ENCODE measurements around the gene GSS.

Gene GSS

GRCh38 chr20:34999782-35000181, 44.2 kb upstream of the GSS start:
- no peaks in the 10 kb centered on the region for H3K4me1 ChIP-seq (ENCODE audit: control insufficient read depth, insufficient read depth, low read length, poor library complexity, severe bottlenecking)
- H3K27ac ChIP-seq (ENCODE audit: low read depth, low read length, severe bottlenecking), result no peak overlapping the region
- H3K4me3 ChIP-seq (ENCODE audit: extremely low read depth, insufficient read depth, low read length, poor library complexity, severe bottlenecking), result no peak overlapping the region
- peaks cover 73% of the 10 kb centered on the region for H3K36me3 ChIP-seq (ENCODE audit: control insufficient read depth, insufficient read depth, low read length)
- no peaks in the 10 kb centered on the region for H3K9me3 ChIP-seq (ENCODE audit: control insufficient read depth, low read length)
- 98% methylated on average over 10 of the region's 10 CpGs for WGBS, 2 experiments (ENCODE audit: insufficient coverage in 2 of 2)

- H3K4me3 ChIP-seq (ENCODE audit: extremely low read depth, insufficient read depth, low read length, poor library complexity, severe bottlenecking), result no peak overlapping the region
- peaks cover 71% of the 10 kb centered on the region for H3K36me3 ChIP-seq (ENCODE audit: control insufficient read depth, insufficient read depth, low read length)
- H3K9me3 ChIP-seq (ENCODE audit: control insufficient read depth, low read length), result no peaks in the 10 kb centered on the region
- 92 to 98% methylated on average over 25 of the region's 25 CpGs for WGBS, 2 experiments (ENCODE audit: insufficient coverage in 2 of 2)
- no peak overlapping the region for H3K27ac ChIP-seq (ENCODE audit: low read depth, low read length, severe bottlenecking)
- no peaks in the 10 kb centered on the region for H3K4me1 ChIP-seq (ENCODE audit: control insufficient read depth, insufficient read depth, low read length, poor library complexity, severe bottlenecking)
Measured at GRCh38 chr20:34999021-34999451, 43.4 kb upstream of the GSS start.

- WGBS, 2 experiments (ENCODE audit: insufficient coverage in 2 of 2), result 93 to 96% methylated on average over 28 of the region's 28 CpGs
- Histone ChIP-seq H3K36me3 (ENCODE audit: control insufficient read depth, insufficient read depth, low read length) (peaks cover 71% of the 10 kb centered on the region), H3K4me1 (ENCODE audit: control insufficient read depth, insufficient read depth, low read length, poor library complexity, severe bottlenecking) (no peaks in the 10 kb centered on the region), H3K4me3 (ENCODE audit: extremely low read depth, insufficient read depth, low read length, poor library complexity, severe bottlenecking) (no peak overlapping the region), H3K27ac (ENCODE audit: low read depth, low read length, severe bottlenecking) (no peak overlapping the region), H3K9me3 (ENCODE audit: control insufficient read depth, low read length) (no peaks in the 10 kb centered on the region)
Measured at GRCh38 chr20:34998331-34998950, 42.8 kb upstream of the GSS start.

- WGBS, 2 experiments (ENCODE audit: insufficient coverage in 2 of 2), result 96 to 100% methylated on average over 2 of the region's 2 CpGs
- Histone ChIP-seq H3K9me3 (ENCODE audit: control insufficient read depth, low read length) (no peaks in the 10 kb centered on the region), H3K27ac (ENCODE audit: low read depth, low read length, severe bottlenecking) (no peak overlapping the region), H3K36me3 (ENCODE audit: control insufficient read depth, insufficient read depth, low read length) (peaks cover 69% of the 10 kb centered on the region), H3K4me1 (ENCODE audit: control insufficient read depth, insufficient read depth, low read length, poor library complexity, severe bottlenecking) (no peaks in the 10 kb centered on the region), H3K4me3 (ENCODE audit: extremely low read depth, insufficient read depth, low read length, poor library complexity, severe bottlenecking) (no peak overlapping the region)
Measured at GRCh38 chr20:34997774-34998173, 42.2 kb upstream of the GSS start.

GRCh38 chr20:34997131-34997561, 41.5 kb upstream of the GSS start:
- Histone ChIP-seq H3K4me1 (ENCODE audit: control insufficient read depth, insufficient read depth, low read length, poor library complexity, severe bottlenecking) (no peaks in the 10 kb centered on the region), H3K36me3 (ENCODE audit: control insufficient read depth, insufficient read depth, low read length) (peaks cover 65% of the 10 kb centered on the region), H3K9me3 (ENCODE audit: control insufficient read depth, low read length) (no peaks in the 10 kb centered on the region), H3K4me3 (ENCODE audit: extremely low read depth, insufficient read depth, low read length, poor library complexity, severe bottlenecking) (no peak overlapping the region), H3K27ac (ENCODE audit: low read depth, low read length, severe bottlenecking) (no peak overlapping the region)
- WGBS, 2 experiments (ENCODE audit: insufficient coverage in 2 of 2), result 96 to 97% methylated on average over 5 to 36 of the region's 39 CpGs

GRCh38 chr20:34996243-34997028, 40.8 kb upstream of the GSS start:
- H3K36me3 ChIP-seq (ENCODE audit: control insufficient read depth, insufficient read depth, low read length), result peaks cover 61% of the 10 kb centered on the region

GRCh38 chr20:34995696-34996095, 40.1 kb upstream of the GSS start:
- 92 to 96% methylated on average over 4 to 6 of the region's 7 CpGs for WGBS, 2 experiments (ENCODE audit: insufficient coverage in 2 of 2)

More at GRCh38 chr20:34996243-34997028, 40.8 kb upstream of the GSS start:
- Histone ChIP-seq H3K4me1 (ENCODE audit: control insufficient read depth, insufficient read depth, low read length, poor library complexity, severe bottlenecking) (no peaks in the 10 kb centered on the region), H3K9me3 (ENCODE audit: control insufficient read depth, low read length) (no peaks in the 10 kb centered on the region), H3K27ac (ENCODE audit: low read depth, low read length, severe bottlenecking) (no peak overlapping the region), H3K4me3 (ENCODE audit: extremely low read depth, insufficient read depth, low read length, poor library complexity, severe bottlenecking) (no peak overlapping the region)
- 94 to 95% methylated on average over 11 to 25 of the region's 26 CpGs for WGBS, 2 experiments (ENCODE audit: insufficient coverage in 2 of 2)

GRCh38 chr20:34995192-34995591, 39.6 kb upstream of the GSS start:
- H3K9me3 ChIP-seq (ENCODE audit: control insufficient read depth, low read length), result no peaks in the 10 kb centered on the region
- no peak overlapping the region for H3K4me3 ChIP-seq (ENCODE audit: extremely low read depth, insufficient read depth, low read length, poor library complexity, severe bottlenecking)
- WGBS, 2 experiments (ENCODE audit: insufficient coverage in 2 of 2), result 97% methylated on average over 12 to 14 of the region's 14 CpGs
- H3K4me1 ChIP-seq (ENCODE audit: control insufficient read depth, insufficient read depth, low read length, poor library complexity, severe bottlenecking), result no peaks in the 10 kb centered on the region
- no peak overlapping the region for H3K27ac ChIP-seq (ENCODE audit: low read depth, low read length, severe bottlenecking)
- peaks cover 55% of the 10 kb centered on the region for H3K36me3 ChIP-seq (ENCODE audit: control insufficient read depth, insufficient read depth, low read length)

More at GRCh38 chr20:34995696-34996095, 40.1 kb upstream of the GSS start:
- Histone ChIP-seq H3K27ac (ENCODE audit: low read depth, low read length, severe bottlenecking) (no peak overlapping the region), H3K36me3 (ENCODE audit: control insufficient read depth, insufficient read depth, low read length) (peaks cover 55% of the 10 kb centered on the region), H3K4me1 (ENCODE audit: control insufficient read depth, insufficient read depth, low read length, poor library complexity, severe bottlenecking) (no peaks in the 10 kb centered on the region), H3K9me3 (ENCODE audit: control insufficient read depth, low read length) (no peaks in the 10 kb centered on the region), H3K4me3 (ENCODE audit: extremely low read depth, insufficient read depth, low read length, poor library complexity, severe bottlenecking) (no peak overlapping the region)

- peaks cover 53% of the 10 kb centered on the region for H3K36me3 ChIP-seq (ENCODE audit: control insufficient read depth, insufficient read depth, low read length)
- no peaks in the 10 kb centered on the region for H3K9me3 ChIP-seq (ENCODE audit: control insufficient read depth, low read length)
- 86 to 87% methylated on average over 10 to 14 of the region's 14 CpGs for WGBS, 2 experiments (ENCODE audit: insufficient coverage in 2 of 2)
- H3K27ac ChIP-seq (ENCODE audit: low read depth, low read length, severe bottlenecking), result no peak overlapping the region
- H3K4me3 ChIP-seq (ENCODE audit: extremely low read depth, insufficient read depth, low read length, poor library complexity, severe bottlenecking), result no peak overlapping the region
- no peaks in the 10 kb centered on the region for H3K4me1 ChIP-seq (ENCODE audit: control insufficient read depth, insufficient read depth, low read length, poor library complexity, severe bottlenecking)
Measured at GRCh38 chr20:34994509-34995131, 39.0 kb upstream of the GSS start.

- Histone ChIP-seq H3K27ac (ENCODE audit: low read depth, low read length, severe bottlenecking) (no peak overlapping the region), H3K36me3 (ENCODE audit: control insufficient read depth, insufficient read depth, low read length) (peaks cover 53% of the 10 kb centered on the region), H3K4me3 (ENCODE audit: extremely low read depth, insufficient read depth, low read length, poor library complexity, severe bottlenecking) (no peak overlapping the region), H3K4me1 (ENCODE audit: control insufficient read depth, insufficient read depth, low read length, poor library complexity, severe bottlenecking) (no peaks in the 10 kb centered on the region), H3K9me3 (ENCODE audit: control insufficient read depth, low read length) (no peaks in the 10 kb centered on the region)
- 94 to 96% methylated on average over 16 to 22 of the region's 22 CpGs for WGBS, 2 experiments (ENCODE audit: insufficient coverage in 2 of 2)
Measured at GRCh38 chr20:34993941-34994508, 38.4 kb upstream of the GSS start.
